T-helper 1 cell treated with Interleukin-12 subunit alpha and Interleukin-12 subunit beta and Interleukin-4 antibody, amounts not matched to agents 30 μg/mL and 1 μg/mL, for 36 hours (primary cell): ENCODE results near the gene CDK19.
"Not testable (repeated sequence)": the region's sequence is repeated elsewhere in the genome, so short reads cannot be mapped to it uniquely, and the experiment has no call there.

ENCODE experiments used
- H3K27ac Mint-ChIP-seq: one replicate; pipeline ENCODE4 v1.8.0; 2021; ENCODE audit warnings: mild to moderate bottlenecking, mixed read lengths
- H3K27me3 Mint-ChIP-seq: one replicate; pipeline ENCODE4 v1.8.0; 2021; ENCODE audit warnings: low read depth, mixed read lengths
- H3K36me3 Mint-ChIP-seq: one replicate; pipeline ENCODE4 v1.8.0; 2021; ENCODE audit warnings: low read depth, mixed read lengths
- H3K4me1 Mint-ChIP-seq: one replicate; pipeline ENCODE4 v1.8.0; 2021; ENCODE audit warnings: low read depth, mixed read lengths
- H3K4me3 Mint-ChIP-seq: one replicate; pipeline ENCODE4 v1.8.0; 2021; ENCODE audit warnings: mild to moderate bottlenecking, moderate library complexity, mixed read lengths
- H3K9me3 Mint-ChIP-seq: one replicate; pipeline ENCODE4 v1.8.0; 2021; ENCODE audit warnings: mixed read lengths

Gene CDK19

GRCh38 chr6:110609101-110609500, 206.2 kb downstream of the CDK19 start:
- Mint-ChIP-seq H3K27me3 (no peaks in the 10 kb centered on the region), H3K4me3 (no peak overlapping the region), H3K4me1 (no peaks in the 10 kb centered on the region), H3K9me3 (no peaks in the 10 kb centered on the region), H3K36me3 (peaks cover under 1% of the 10 kb centered on the region), H3K27ac (no peak overlapping the region)

DNA sequence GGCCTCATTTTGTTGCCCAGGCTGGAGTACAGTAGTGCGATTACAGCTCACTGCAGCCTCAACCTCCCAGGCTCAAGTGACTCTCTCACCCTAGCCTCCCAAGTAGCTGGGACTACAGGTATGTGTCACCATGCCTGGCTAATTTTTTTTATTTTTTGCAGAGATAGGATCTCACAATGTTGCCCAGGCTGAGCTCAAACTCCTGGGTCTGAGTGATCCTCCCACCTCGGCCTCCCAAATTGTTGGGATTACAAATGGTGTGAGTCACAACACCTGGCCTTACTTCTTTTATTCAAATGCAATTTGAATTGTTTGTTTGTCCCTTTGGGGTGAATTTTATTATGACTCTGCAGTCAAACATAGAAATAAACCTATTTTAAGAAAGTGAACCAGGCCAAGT, 207.1 kb downstream of the CDK19 start:
- Mint-ChIP-seq H3K4me1 (no peaks in the 10 kb centered on the region), H3K4me3 (no peak overlapping the region), H3K27ac (no peak overlapping the region), H3K9me3 (no peaks in the 10 kb centered on the region), H3K27me3 (no peaks in the 10 kb centered on the region), H3K36me3 (no peaks in the 10 kb centered on the region)

DNA sequence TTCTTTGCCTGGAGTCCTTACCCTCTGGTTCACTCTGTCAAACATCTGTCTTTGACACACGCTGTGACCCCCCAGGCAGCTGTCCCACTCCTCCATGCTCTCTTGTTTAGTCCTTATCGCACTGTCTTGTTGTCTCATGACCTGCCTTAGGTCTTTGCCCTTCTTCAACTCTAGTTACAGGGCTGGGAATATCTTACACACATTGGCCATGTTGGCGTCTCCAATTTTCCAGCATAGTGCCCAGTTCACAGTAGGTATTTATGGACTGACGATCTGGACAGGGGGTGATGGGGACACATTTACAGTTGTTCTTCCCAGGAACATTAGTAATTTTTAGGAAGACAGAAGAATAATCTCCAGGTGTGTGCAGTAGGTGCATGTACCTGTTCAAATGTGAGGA, 209.1 kb downstream of the CDK19 start:
- no peak overlapping the region for H3K27ac Mint-ChIP-seq
- H3K4me3 Mint-ChIP-seq: no peak overlapping the region
- no peaks in the 10 kb centered on the region for H3K4me1 Mint-ChIP-seq
- no peaks in the 10 kb centered on the region for H3K36me3 Mint-ChIP-seq
- no peaks in the 10 kb centered on the region for H3K9me3 Mint-ChIP-seq
- no peaks in the 10 kb centered on the region for H3K27me3 Mint-ChIP-seq

DNA sequence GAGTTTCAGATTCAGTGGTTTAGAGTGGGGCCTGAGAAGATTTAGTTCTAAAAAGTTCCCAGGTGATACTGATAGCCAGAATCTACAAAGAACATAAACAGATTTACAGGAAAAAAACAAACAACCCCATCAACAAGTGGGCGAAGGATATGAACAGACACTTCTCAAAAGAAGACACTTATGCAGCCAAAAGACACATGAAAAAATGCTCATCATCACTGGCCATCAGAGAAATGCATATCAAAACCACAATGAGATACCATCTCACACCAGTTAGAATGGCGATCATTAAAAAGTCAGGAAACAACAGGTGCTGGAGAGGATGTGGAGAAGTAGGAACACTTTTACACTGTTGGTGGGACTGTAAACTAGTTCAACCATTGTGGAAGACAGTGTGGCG, 214.6 kb downstream of the CDK19 start:
- not testable (repeated sequence) for H3K27ac Mint-ChIP-seq, H3K4me3 Mint-ChIP-seq, H3K9me3 Mint-ChIP-seq, H3K4me1 Mint-ChIP-seq, H3K36me3 Mint-ChIP-seq, H3K27me3 Mint-ChIP-seq

DNA sequence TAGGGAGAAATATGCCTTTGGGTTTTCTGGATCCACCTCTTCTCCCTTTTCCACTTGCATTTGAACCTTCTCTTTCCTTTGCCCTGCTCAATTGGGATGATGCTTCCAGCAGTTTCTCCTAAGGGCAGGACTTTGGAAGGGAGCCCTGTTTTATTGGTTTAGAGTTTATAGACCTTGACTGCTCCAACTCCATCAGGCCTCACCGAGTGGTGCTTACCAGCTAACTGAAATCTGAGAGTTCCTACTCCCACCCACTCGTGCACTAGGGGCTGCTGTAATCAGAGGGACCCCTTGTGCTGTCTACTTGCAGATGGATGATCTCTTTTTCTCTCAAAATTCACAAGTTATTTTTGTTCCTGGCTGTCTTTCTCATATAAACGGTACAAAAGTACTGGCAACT, 217.5 kb downstream of the CDK19 start:
- H3K36me3 Mint-ChIP-seq: peaks cover 5% of the 10 kb centered on the region
- no peak overlapping the region for H3K4me3 Mint-ChIP-seq
- no peak overlapping the region for H3K27ac Mint-ChIP-seq
- no peaks in the 10 kb centered on the region for H3K27me3 Mint-ChIP-seq
- peaks cover 4% of the 10 kb centered on the region for H3K9me3 Mint-ChIP-seq
- no peaks in the 10 kb centered on the region for H3K4me1 Mint-ChIP-seq

DNA sequence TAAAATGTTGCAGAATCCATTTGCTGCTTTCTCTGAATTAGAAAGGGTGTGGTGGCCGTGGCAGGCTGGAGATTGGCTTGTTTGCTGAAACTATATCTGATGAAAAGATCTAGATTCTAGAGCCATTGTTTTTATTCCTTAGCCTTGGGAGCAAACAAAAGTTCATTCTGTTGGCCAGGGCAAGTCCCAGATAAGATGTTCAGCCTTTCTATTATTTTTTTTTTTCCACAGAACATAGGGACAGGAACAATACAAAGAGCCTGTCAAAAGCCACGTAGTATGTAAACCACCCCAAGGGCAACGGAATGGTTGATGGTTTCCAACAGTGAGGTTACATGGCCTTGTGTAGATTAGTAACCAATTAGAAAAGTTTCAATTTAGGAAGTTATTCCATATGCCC, 218.9 kb downstream of the CDK19 start:
- H3K36me3 Mint-ChIP-seq: peaks cover 5% of the 10 kb centered on the region
- peaks cover under 1% of the 10 kb centered on the region for H3K4me1 Mint-ChIP-seq
- H3K27ac Mint-ChIP-seq: no peak overlapping the region
- peaks cover 4% of the 10 kb centered on the region for H3K9me3 Mint-ChIP-seq
- H3K4me3 Mint-ChIP-seq: no peak overlapping the region
- H3K27me3 Mint-ChIP-seq: no peaks in the 10 kb centered on the region

DNA sequence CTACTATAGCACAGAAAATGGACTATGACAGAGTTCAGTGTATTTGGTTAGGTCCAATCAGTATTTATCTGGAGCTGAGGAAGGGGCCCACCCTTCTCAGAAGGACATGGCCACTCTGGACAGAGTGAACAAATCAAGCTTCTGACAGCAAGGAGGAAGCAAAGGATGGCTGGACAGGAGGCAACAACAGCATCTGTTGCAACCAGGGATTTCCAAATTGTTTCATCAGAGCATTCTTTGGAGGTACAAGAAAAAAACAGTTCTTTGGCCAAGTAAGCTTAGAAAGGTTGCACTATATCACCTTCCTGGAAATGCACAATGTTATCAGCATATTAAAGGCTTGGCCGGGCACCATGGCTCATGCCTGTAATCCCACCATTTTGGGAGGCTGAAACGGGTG, 220.2 kb downstream of the CDK19 start:
- peaks cover 4% of the 10 kb centered on the region for H3K9me3 Mint-ChIP-seq
- peaks cover 6% of the 10 kb centered on the region for H3K4me1 Mint-ChIP-seq
- H3K36me3 Mint-ChIP-seq: peaks cover 3% of the 10 kb centered on the region
- no peaks in the 10 kb centered on the region for H3K27me3 Mint-ChIP-seq
- no peak overlapping the region for H3K27ac Mint-ChIP-seq
- H3K4me3 Mint-ChIP-seq: no peak overlapping the region

DNA sequence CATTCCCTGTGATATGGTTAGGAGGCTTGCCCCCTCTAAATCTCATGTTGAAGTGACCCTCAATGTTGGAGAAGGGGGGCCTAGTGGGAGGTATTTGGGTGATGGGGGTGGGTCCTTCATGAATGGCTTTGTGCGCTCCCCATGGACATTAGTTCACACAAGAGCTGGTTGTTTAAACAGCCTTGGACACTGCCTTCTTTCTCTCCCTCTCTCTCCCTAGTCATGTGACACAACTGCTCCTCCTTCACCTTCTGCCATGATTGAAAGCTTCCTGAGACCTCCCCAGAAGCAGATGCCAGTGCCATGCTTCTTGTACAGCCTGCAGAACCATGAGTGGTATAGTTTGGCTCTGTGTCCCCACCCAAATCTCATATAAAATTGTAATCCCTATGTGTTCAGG, 221.6 kb downstream of the CDK19 start:
- H3K36me3 Mint-ChIP-seq: no peaks in the 10 kb centered on the region
- no peak overlapping the region for H3K27ac Mint-ChIP-seq
- no peaks in the 10 kb centered on the region for H3K27me3 Mint-ChIP-seq
- peaks cover 6% of the 10 kb centered on the region for H3K4me1 Mint-ChIP-seq
- H3K9me3 Mint-ChIP-seq: peaks cover 4% of the 10 kb centered on the region
- no peak overlapping the region for H3K4me3 Mint-ChIP-seq

- Mint-ChIP-seq H3K36me3 (no peaks in the 10 kb centered on the region), H3K9me3 (peaks cover 4% of the 10 kb centered on the region), H3K4me1 (peaks cover 6% of the 10 kb centered on the region), H3K27me3 (no peaks in the 10 kb centered on the region), H3K27ac (no peak overlapping the region), H3K4me3 (no peak overlapping the region)
Measured at GRCh38 chr6:110592765-110593164, 222.5 kb downstream of the CDK19 start.

- no peak overlapping the region for H3K27ac Mint-ChIP-seq
- H3K27me3 Mint-ChIP-seq: no peaks in the 10 kb centered on the region
- H3K9me3 Mint-ChIP-seq: peaks cover 4% of the 10 kb centered on the region
- peaks cover 6% of the 10 kb centered on the region for H3K4me1 Mint-ChIP-seq
- H3K36me3 Mint-ChIP-seq: no peaks in the 10 kb centered on the region
- H3K4me3 Mint-ChIP-seq: no peak overlapping the region
Measured at GRCh38 chr6:110590821-110591351, 224.4 kb downstream of the CDK19 start.

GRCh38 chr6:110589865-110590513, 225.3 kb downstream of the CDK19 start:
- H3K27me3 Mint-ChIP-seq: no peaks in the 10 kb centered on the region
- H3K4me1 Mint-ChIP-seq: peaks cover 6% of the 10 kb centered on the region
- no peak overlapping the region for H3K4me3 Mint-ChIP-seq
- H3K9me3 Mint-ChIP-seq: peaks cover 4% of the 10 kb centered on the region
- no peak overlapping the region for H3K27ac Mint-ChIP-seq
- H3K36me3 Mint-ChIP-seq: no peaks in the 10 kb centered on the region

DNA sequence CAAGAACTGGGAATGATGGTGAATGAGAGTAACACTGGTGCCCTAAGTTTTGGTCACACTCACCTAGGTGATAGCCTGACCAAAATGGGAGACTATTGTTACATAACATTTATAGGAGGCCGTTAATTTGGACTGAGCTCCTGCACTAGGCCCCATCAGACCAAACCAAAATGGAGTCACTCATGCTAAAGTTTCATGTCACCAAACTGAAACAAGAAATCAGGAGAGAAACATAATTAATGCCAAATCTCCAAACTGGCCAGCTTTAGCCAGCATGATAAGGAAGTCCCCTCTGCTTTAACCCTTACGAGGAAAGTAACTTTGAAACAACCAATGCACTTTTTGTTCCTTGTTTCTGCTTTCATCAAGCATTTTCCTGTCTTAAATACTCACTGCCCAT, 227.9 kb downstream of the CDK19 start:
- Mint-ChIP-seq H3K9me3 (no peaks in the 10 kb centered on the region), H3K27ac (no peak overlapping the region), H3K4me3 (no peak overlapping the region), H3K27me3 (peaks cover 3% of the 10 kb centered on the region), H3K4me1 (peaks cover 6% of the 10 kb centered on the region), H3K36me3 (no peaks in the 10 kb centered on the region)

- Mint-ChIP-seq H3K27me3 (peaks cover 12% of the 10 kb centered on the region), H3K4me3 (no peak overlapping the region), H3K9me3 (peaks cover 6% of the 10 kb centered on the region), H3K36me3 (no peaks in the 10 kb centered on the region), H3K4me1 (no peaks in the 10 kb centered on the region), H3K27ac (no peak overlapping the region)
Measured at GRCh38 chr6:110581679-110582078, 233.6 kb downstream of the CDK19 start.

DNA sequence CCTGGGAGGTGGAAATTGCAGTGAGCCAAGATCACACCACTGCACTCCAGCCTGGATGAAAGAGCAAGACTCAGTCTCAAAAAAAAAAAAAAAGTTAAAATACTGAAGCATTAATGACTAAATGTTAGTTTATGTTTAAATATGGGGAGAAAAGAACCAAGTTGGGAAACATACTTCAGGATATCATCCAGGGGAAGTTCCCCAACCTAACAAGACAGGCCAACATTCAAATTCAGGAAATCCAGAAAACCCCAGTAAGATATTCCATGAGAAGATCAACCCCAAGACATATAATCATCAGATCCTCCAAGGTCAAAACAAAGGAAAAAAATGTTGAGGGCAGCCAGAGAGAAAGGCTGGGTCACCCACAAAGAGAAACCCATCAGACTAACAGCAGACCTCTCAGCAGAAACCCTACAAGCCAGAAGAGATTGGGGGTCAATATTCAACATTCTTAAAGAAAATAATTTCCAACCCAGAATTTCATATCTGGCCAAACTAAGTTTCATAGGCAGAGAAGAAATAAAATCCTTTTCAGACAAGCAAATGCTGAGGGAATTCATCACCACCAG, 237.6 kb downstream of the CDK19 start:
- H3K4me1 Mint-ChIP-seq, H3K36me3 Mint-ChIP-seq, H3K27me3 Mint-ChIP-seq, H3K9me3 Mint-ChIP-seq, H3K4me3 Mint-ChIP-seq, H3K27ac Mint-ChIP-seq: not testable (repeated sequence)

DNA sequence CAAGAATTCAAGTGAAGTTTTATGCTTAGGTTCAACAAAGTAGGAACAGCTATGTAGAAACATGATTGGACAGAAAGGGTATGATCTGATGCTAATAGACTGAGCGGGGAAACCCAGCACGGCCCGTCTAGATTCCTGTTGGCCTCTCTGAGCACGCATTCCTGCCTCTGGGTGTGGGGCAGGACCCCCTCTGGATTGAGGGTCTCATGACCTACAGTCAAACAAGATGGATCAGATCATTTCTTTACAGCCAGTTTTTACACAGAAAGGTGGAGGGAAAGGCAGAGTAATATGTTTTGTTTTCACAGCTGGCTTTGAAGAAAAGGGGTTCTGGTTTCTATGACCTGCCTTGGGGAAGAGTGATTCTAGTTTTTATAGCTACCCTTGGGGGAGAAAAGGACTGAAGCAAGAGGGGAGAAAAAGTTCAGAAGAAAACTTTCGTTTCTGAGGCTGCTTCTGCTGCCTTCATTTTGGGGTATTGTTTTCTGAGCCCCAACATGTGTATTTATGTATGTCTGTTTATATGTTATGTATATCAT, 239.3 kb downstream of the CDK19 start:
- Mint-ChIP-seq H3K36me3 (no peaks in the 10 kb centered on the region), H3K4me1 (no peaks in the 10 kb centered on the region), H3K4me3 (no peak overlapping the region)

More for the DNA sequence above, 239.3 kb downstream of the CDK19 start:
- Mint-ChIP-seq H3K27me3 (peaks cover 9% of the 10 kb centered on the region), H3K9me3 (peaks cover 6% of the 10 kb centered on the region), H3K27ac (no peak overlapping the region)
